NCI-H82 (cell line): ENCODE results near the gene SKI.

ENCODE experiments used
- DNase-seq: peaks from one replicate; lab custom pipeline; 2025; lab: John Stamatoyannopoulos, UW

The SKI gene

GRCh38 chr1:2306151-2306978, 78.2 kb downstream of the SKI start:
- DNase-seq = no peak

GRCh38 chr1:2307064-2307605, 79.0 kb downstream of the SKI start:
- no peak for DNase-seq

- no peak for DNase-seq
These were observed 79.9 kb downstream of the SKI start for GRCh38 chr1:2307972-2308371.

DNA sequence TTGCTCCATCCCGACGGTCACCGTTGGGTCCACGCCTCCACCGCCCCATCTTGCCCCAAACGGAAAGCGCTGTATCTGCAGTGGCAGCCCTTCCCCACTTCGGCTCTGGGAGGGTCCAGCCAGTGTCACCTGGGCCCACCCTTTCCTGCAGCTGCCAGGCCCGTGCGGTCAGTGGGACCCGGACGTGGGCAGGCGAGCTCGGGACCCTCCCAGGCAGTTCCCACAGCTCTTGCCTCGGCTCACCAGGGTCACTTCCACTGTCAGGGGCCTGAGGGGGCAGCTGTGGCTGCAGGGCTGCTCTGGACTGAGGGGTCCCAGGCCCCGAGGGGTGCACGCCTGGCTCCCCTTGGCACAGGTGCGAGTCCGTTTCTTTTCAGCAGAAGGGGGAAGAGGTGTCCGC, 80.7 kb downstream of the SKI start:
- no peak for DNase-seq

GRCh38 chr1:2310332-2311183, 82.4 kb downstream of the SKI start:
- no peak for DNase-seq

DNA sequence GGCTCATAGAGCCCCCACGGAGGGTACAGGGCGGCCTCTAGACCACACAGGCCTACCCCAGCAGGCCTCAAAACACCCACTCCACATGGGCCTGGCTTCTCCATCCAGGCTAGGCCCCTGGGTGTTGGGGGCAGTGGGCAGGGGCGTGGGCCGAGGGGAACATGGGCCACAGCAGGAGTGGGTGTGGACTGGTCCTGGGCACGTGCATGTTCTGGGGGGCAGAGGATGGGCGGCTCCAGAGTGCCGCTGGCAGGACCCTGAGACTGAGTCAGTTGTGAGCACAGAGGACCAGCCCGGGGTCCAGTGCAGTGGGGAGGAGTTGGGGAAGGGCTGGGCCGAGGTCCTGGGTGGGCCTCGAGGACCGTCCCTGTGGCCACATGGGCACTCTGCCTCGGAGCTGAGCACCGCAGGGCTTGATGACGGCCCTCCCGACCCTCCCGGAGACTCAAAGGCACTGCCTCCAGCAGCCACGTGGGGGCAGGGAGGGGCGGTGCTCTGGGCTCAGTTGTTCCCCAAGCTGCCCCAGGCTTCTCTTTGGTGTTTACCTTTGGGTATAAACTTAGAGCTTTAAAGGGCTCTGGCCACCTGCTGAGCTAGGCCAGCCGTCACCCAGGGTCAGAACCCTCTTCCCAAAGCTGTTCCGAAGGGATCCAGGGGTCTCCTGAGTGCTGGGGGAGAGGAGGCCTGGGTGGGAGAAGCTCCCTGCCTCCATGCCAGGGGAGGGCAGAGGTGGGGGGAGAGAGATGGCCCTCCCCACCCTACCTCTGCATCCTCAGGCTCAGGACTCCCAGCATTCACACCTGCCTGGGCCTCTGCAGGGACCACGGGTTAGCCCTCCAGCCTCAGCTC, 83.3 kb downstream of the SKI start:
- DNase-seq = peak; percentile 89

GRCh38 chr1:2312160-2312514, 84.0 kb downstream of the SKI start:
- DNase-seq = no peak

DNA sequence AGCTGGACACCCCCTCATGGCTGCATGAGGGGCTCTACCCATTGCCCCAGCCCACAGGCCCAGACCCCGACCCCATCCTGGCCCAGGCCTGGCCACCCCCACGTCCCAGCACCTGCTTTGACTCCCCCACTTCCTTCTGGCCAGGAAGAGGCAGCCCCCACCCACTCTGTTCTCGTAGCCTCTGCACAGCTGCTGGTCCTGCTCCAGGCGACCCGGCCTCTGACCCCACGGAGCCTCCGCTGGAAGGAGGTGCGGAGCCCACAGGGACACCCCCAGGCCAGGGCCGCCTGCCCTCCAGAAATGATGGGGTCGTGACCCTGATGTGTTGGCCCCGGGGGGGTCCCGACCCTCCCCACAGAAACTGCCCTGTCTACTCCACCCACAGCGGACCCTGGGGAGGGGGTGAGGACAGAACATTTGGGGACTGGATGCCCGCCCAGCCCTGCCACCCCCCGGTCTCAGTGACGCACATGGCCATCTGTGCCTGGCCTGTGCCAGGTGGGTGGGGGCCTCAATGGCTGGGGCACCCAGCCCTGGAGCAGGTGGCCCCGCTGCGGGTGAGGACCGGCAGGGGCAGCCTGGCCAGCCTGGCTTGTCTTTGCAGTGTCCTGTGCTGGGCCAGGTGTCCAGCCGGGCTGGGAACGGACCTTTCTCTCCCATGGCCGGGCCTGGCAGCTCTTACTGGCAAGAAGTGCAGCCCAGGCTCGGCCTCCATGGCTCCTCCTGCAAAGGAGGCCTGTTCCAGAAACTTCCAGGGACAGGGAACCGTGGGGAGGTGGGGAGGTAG, 84.6 kb downstream of the SKI start:
- no peak for DNase-seq

DNA sequence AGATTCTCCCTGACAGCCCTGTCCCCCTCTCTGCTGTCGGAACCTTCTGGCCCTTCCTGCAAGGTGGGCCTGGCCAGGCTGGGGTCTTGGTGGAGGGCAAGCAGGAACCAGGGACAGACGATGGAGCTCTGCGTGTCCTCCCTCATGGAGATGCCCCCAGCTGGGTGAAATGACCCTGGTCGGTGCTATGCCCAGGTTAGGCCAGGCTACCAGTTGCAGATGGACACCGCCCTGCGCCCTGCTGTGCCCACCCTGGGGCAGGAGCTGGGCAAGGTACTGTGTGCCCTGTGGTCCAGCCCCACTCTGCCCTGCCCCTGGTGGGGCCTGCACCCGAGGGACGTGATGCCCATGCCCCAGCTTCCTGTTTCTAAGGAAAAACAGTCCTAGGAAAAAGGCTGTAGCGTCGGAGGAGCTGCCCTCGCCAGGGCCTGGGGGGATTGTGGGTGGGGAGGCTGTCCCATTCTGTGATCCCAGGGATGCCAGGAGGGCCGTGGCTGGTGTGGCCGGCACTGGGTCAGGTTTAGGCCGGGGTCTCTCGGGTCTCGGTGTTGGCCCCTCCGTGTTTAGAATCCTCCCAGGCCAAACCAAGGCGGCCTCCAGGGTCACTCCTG, 85.6 kb downstream of the SKI start:
- DNase-seq = no peak

GRCh38 chr1:2314273-2314802, 86.2 kb downstream of the SKI start:
- DNase-seq = peak; percentile 80

DNA sequence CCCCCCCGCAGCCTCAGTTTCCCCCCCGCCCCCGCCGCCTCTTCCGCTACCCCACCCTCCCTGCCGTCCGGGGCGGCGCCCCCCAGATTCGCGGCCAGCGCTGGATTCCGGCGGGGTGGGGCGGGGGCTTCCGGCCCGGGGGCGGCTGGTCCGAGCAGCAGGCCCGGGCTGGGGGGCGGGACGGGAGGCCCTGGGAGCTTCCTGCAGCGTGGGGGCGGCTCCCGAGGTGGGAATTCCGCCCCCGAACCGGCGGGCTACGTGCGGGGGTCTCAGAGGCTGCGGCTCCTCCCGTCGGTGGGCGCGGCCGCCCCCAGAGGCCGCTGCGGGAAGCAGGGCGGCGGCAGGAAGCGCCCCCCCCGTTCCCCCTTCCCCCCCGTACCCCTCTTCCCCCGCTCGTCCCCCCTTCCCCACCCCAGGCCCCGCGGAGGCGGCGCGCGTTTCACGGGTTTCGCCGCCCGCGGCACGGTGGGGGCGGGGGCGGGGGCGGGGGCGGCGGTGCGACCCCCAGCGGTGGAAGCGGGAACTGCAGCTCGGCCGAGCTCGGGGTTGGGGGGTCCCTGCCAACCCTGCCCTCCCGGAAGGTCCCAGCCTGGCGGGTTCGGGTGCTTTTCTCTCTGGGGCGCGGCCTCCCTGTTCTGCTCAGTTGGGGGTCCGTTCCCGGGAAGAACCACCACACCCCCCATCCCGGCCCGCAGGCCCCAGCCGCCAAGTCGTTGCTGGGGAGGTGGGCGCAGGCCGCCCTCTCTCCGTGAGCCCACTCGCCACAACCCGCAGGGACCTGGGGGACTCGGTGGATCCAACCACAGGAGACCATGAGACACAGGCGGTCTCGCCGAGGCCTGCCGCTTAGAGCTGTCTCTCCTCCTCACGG, 86.9 kb downstream of the SKI start:
- DNase-seq = peak; percentile 81

DNA sequence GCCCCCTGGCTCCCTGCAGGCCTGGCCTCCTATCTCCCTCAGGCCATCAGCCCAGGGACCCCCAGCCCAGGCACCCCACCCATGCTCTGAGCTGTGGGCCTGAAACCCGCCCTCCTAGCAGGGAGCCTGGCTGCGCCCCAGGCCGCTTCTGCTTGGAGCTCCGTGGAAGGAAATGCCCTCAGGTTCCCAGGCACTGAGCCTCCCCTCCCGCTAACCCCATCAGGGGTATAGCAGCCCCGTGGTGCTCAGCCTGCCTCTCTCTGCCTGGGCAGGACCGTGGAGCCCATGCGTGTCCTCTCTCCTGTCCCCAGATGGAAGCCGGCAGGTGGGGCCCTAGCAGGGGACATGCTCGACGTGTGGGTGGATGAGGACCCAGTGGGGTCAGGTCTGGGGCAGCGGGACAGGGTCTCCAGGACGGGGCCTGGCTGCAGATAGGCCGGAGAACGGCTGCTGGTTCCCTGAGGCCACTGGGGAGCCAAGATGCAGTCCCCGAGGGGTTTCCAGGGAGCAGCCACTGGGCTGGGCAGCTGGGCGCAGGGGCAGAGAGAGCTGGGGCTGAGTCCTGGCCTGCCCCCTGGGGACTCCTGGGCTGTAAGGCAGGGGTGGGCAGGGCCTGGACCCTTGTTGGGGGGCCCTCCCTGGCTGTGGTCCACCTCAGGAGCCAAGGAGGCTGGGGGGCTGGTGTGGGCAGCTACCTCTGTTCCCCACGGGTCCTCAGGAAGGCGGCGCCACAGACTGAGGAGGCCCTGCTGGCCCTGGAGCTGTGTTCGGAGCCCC, 87.7 kb downstream of the SKI start:
- DNase-seq = no peak

DNA sequence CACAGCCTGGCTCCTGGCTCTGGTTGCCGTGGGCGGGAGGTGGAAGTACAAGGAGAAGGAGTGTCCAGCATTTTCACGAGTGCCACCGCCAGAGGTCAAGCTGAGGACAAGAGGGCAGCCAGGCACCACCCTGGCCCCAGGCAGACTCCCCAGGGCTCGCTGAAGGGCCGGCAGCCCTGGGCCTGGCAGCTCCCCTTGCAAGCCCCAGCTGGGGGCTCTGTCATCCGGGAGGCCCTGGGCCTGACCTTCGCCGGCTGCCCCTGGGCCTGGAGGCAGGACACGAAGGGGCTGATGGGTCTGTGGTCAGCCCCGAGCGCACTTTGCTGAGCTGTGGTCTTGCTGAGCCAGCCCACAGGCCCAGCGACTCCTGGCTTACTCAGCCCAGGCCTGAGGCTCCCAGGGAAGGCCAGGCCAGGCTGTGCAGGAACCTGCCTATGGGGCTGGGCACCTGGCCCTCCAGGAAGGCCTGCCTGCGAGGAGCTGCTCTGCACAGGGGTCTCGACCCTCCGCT, 88.4 kb downstream of the SKI start:
- no peak for DNase-seq

DNA sequence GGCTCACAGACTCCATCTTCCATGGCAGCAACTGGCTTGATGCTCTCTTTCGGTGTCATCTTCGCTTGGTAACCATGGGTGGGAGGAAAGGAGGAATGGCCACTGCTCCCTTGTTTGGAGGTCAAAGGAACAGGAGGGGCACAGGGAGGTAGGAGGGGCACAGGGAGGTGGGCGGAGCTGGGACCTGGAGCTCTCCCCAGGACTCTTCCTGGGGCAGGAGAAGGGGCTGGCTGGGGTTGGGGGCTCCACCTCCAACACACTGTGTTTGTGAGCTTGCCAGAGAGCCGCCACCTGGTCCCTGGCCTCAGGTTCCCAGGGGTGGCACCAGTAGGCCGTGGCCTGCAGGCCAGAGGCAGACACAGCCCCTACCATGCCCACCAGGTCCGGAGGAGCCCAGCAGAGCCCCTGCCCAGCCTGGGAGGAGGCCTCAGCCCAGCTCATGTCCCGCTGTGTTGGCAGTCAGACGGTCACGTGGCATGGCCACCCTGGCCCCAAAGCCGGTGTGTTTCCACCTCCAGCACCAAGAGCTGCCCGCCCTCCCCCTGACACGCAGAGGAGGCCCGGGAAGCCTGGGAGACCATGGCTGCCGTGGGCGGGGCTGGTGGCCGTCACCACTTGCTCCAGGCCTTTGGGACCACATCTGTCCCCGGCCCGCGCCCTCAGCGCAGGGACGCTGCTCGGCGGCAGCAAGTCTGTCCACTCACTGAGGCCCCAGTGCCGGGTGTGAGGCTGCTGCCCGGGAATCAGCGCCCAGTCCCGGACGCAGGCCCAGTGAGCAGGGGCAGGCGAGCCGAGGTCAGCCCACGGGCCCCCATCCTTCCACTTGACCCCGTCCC, 89.3 kb downstream of the SKI start:
- DNase-seq = no peak

GRCh38 chr1:2318314-2319278, 90.5 kb downstream of the SKI start:
- no peak for DNase-seq

GRCh38 chr1:2319291-2319690, 91.2 kb downstream of the SKI start:
- no peak for DNase-seq
